NCI-H1092 treated with DMSO at 0.1 percent for 48 hours (cell line): Measurements from ENCODE around the gene C17orf107.
"Not testable (repeated sequence)": the region's sequence is repeated elsewhere in the genome, so short reads cannot be mapped to it uniquely, and the experiment has no call there.

Source experiments
- DNase-seq: peaks from one replicate; lab custom pipeline; 2025; lab: John Stamatoyannopoulos, UW

Gene C17orf107

DNA sequence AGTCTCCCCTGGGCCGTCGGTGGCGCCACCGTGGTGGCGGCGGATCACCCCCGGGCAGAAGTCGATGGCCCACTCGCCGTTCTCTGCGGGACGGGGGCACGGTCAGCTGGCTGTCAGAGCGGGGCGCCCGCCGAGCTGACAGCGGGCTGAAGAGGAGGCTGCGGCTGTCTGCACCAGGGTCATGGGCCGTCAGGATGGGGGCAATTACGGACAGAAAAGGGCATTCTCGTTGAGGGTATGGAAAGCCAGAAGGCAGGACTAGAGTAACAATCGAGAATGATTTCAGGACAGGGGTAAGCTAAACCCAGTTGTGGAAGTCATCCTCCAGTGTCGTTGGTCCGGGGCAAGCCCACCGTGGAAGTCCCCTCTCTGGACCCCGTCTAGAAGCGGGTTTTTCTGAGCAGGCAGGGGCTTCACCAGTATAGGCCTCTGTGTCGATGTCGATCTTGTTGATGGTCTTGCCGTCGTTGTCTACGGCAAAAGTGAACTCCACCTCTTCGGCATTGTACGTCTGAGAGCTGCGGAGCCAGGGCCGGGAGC lies 1.8 kb downstream of the C17orf107 start:
- DNase-seq = no peak

DNA sequence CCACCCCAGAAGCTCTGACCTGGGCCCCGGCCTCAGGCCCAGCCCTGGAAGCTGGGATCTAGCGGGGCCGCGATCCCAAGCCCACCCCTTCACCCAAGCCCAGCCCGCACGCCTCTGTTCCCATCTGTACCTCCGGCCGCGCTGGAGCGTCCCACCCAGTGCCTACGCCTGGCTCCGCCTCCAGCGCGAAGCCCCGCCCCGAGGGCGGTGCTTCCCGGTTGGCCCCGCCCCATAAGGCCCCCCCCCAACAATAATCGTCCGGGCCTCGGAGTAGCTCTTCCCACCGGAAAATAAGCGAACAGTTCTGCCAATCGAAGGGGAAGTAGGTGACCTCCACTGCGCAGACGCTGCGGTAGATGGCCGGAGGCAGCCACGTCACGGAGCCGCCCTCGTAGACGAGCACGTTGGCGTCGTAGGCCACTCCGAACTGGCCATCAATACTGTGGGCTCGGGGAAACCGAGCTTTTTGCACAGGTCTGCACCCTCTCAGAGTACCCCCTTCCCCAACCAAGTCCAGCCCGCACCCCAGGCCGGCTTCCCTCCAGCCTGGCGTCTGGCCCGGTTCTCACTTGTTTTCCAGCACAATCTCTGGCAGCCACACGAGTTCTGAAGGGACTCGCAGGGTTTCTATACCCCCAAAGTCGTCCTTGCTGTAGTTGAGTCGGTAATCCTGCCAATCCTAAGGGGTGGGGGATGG lies 2.5 kb downstream of the C17orf107 start:
- no peak for DNase-seq

DNA sequence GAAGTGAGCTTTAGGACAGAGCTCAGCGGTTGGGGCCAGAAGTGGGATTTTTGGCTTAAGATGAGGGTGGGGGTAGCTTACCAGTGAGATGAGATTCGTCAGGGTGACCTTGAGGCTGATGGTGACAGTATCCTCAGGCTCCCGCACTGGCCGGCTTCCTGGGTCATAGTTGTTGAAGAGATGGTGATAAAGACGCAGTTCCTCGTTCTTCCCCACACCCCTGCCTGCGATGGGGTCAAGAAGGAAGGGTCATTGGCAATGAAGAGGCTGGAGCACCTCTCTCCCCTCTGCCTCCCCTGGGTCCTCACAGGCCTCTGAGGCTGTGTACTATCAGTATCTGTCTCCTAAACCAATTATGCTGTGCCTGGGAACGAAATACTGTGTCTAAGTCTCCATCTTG lies 3.2 kb downstream of the C17orf107 start:
- no peak for DNase-seq

DNA sequence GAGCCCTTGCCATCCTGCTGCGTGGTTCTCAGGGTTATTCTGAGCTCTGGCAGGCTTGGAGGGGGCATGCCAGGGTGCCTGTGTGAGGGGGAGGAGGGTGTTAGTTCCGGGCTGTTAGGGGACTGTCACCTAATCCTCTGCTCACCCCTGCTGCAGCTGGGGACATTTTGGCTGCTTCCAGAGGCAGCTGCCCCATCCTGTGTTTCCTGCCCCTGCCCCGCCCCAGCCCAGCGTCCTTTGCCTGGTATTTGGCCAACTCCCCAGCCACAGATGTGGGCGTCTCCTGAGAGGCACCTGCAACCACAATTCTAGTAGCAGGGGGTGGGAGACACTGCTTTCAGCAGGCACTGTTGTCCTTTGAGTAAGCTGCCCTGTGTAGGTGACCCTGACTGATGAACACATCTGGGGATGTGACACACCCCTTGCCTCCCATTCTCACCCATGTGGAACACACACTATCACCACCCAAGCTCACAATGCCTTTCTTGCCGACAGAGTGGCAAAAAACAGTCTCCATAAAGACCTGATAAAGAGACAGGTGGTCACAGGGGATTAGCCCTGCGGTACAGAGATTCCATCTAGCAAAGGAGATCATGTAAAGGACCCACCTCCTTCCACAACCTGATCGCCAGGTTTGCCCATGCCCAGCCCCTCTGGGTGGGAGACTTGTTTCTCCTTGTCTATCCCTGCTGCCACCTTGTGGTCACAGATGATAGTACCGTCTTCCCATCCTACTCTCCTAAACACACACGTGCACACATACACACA lies 3.9 kb downstream of the C17orf107 start, which contains the start of gene CHRNE:
CHRNE (minus strand) TSS at position 48 of the 768 bp plus-strand sequence; CDS start at position 13, 35 bp downstream.
- DNase-seq = peak; percentile 47

DNA sequence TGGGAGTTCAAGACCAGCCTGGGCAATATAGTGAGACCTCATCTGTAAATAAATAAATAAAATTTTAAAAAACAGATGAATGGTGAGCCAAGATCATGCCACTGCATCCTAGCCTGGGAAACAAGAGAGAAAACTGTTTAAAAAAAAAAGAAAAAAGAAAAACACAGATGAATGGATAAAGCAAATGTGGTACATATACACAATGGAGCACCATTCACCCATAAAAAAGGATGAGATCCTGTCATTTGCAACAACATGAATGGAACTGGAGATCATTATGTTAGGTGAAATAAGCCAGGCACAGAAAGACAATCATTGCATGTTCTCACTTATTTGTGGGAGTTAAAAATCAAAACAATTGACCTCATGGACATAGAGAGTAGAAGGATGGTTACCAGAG lies 7.3 kb downstream of the C17orf107 start:
- DNase-seq = not testable (repeated sequence)

DNA sequence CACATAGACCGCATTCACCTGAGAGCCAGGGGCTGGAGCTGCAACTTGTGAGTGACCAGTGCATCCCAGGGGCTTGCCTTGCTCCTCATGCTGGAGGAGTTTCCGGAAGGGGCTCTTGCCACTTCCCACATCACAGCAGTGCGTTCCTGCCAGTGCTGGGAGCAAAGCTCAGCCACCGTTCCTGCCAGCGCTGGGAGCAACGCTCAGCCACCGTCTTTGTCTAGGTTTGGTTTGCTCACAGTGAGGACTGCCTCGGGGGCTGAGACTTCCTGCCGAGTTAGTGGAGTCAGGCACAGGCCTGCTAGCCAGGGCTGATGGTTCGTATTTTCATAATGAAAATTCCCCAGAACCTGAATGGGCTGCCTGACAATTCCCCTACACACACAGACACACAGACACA lies 9.0 kb downstream of the C17orf107 start:
- no peak for DNase-seq

DNA sequence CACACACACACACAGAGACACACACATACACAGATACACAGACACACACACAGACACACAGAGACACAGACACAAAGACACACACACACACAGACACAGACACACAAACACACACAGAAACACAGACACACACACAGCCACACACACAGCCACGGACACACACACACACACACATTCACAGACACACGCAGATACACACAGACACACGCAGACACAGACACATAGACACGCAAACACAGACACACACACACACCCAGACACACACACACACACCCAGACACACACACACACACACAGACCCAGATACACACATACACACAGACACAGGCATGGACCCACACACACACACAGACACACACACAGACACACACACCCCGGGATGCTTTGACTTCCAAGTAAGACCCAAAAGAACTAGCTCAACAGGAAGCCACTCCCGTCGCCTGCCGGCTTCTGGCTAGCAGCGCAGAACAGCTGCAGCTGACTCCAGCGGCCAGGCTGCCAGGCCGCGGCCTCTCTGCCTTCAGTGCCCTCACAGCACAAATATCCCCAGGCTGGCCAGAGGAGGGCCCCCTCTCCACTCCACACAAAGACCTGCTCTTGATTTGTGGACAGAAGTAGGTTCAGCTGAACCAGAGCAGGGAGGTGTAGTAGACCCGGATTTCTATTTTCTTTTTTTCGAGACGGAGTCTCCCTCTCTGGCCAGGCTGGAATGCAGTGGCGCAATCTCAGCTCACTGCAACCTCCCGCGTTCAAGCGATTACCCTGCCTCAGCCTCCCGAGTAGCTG lies 9.6 kb downstream of the C17orf107 start:
- DNase-seq = peak; percentile 79

DNA sequence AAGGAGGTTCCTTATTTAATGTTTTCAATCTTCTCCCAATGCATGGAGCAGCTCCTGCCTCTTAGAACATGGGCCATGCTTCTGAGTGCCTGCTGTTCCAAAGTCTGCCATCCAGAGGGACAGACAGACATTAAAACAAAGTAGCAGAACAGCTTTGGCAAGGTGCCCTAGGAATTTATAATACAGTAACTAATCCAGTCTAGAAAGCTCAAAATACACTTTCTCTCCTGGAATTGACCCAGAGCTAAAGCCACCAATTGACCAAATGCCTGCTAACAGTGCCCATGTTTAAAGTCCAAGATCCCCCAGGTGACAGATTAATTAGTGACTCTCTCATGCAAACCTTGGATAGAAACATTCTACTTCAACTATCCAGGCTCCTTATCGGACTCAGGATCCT lies 14.7 kb downstream of the C17orf107 start:
- no peak for DNase-seq

DNA sequence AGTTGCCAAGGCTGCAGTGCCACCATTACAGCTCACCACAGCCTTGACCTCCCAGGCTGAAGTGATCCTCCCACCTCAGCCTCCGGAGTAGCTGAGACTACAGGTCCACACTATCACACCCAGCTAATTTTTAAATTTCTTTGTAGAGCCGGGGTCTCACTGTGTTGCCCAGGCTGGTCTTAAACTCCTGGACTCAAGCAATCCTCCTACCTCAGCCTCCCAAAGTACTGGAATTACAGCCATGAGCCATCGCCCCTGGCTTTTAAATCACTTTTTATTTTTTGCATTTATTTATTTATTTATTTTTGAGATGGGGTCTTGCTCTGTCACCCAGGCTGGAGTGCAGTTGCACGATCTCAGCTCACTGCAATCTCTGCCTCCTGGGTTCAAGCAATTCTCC lies 15.2 kb downstream of the C17orf107 start:
- not testable (repeated sequence) for DNase-seq

DNA sequence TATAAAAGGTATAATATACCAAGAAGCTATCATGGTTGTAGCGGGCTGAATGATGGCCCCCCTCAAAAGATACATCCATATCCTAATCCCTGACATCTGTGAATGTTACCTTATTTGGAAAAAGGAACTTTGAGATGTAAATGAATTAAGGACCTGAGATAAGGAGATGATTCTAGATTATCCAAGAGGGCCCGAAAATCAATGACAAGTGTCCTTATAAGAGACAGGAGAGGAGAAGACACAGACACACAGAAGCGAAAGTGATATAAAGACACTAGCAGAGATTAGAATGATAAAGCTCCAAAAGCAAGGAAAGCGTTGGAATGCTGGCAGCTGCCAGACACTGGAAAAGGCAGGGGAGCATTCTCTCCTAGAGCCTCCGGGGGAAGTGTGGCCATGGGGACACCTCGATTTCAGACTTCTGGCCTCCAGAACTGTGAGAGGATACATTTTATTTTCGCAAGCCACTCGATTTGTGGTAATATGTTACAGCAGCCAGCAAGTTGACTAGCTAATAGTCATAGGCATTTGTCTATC lies 20.2 kb downstream of the C17orf107 start:
- DNase-seq = no peak

DNA sequence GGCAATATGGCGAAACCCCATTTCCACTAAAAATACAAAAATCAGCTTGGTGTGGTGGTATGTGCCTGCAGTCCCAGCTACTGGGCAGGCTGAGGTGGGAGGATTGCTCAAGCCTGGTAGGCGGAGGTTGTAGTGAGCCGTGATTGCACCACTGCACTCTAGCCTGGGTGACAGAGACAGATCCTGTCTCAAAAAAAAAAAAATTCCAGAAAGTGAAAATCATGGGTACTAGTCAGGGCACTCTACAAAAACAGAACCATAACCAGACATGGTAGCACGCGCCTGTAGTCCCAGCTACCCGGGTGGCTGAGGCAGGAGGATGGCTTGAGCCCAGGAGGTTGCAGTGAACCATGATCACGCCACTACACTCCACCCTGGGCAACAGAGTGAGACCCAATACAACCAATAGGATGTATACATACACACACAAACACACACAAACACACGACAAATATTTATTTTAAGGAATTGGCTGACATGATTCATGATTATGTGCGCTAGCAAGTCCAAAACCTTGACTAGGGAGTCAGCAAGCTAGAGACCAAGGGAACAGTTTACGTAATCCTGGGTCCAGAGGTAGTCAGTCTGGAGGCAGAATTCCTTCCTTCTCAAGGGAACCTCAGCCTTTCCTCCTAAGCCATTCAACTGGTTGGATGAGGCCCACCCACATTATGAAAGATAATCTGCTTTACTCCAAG lies 21.2 kb downstream of the C17orf107 start:
- DNase-seq = no peak

DNA sequence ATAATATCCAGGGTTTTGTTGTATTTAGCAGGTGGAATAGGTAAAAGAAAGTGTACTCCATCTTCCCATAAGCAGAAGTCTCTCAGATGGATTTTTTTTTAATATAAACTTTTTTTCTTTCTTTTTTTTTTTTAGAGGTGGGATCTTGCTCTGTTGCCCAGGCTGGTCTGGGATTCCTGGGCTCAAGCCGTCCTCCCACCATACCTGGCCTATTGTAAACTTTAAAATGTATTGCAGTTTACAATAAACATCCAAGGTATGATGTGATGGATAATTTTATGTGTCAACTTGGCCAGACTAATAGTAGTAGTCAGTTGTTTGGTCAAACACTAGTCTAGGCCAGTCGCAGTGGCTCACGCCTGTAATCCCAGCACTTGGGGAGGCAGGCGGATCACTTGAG lies 22.0 kb downstream of the C17orf107 start:
- DNase-seq = no peak

DNA sequence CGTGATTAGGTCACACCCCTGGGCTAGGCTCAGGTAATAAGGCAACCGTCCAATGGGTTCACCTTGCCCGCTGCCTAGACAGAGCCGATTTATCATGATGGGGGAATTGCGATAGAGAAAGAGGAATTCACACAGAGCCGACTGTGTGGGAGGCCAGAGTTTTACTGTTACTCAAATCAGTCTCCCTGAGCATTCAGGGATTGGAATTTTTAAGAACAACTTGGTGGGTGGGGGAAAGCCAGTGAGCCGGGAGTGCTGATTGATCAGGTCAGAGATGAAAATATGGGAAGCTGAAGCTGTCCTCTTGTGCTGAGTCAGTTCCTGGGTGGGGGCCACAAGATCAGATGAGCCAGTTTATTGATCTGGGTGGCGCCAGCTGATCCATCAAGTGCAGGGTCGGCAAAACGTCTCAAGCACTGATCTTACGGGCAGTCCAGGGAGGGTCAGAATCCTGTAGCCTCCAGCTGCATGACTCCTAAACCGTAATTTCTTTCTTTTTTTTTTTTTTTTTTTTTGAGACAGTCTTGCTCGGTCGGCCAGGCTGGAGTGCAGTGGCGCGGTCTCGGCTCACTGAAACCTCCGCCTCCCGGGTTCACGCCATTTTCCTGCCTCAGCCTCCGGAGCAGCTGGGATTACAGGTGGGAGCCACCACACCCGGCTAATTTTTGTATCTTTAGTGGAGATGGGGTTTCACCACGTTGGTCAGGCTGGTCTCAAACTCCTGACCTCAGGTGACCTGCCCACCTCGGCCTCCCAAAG lies 27.4 kb downstream of the C17orf107 start:
- DNase-seq = not testable (repeated sequence)

DNA sequence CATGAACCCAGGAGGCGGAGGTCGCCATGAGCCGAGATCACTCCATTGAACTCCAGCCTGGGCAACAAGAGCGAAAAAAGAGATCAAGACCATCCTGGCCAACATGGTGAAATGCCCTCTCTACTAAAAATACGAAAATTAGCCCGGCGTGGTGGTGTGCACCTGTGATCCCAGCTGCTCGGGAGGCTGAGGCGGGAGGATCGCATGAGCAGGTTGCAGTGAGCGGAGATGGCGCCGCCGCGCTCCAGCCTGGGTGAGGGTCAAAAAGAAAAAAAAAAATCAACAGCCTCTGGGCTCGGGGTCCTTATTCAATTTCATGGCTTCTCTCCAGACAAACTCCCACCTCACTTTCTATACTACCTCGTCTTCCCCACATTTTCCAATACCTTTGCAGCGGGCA lies 29.5 kb downstream of the C17orf107 start:
- no peak for DNase-seq

DNA sequence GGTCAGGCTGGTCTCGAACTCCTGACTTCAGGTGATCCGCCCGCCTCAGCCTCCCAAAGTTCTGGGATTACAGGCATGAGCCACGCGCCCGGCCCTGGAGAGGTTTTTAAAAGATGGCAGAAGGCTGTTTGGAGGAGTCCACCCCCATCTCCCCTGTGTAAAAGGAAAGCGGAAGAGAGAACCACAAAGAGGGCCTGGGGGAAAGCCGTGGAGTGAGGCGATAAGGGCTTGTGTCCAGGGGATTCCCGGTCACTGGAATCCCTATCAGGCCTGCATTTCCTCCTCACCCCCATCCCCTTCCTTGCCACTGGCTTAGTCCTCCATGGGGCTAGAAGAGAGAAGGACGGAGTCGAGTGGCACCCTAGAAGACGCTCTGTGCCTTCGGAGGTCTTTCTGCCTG lies 32.6 kb downstream of the C17orf107 start, which contains the start of gene GP1BA:
GP1BA (plus strand) TSS at position 315 of the 400 bp plus-strand sequence. CDS start 328 bp downstream, outside the sequence.
- DNase-seq = no peak

DNA sequence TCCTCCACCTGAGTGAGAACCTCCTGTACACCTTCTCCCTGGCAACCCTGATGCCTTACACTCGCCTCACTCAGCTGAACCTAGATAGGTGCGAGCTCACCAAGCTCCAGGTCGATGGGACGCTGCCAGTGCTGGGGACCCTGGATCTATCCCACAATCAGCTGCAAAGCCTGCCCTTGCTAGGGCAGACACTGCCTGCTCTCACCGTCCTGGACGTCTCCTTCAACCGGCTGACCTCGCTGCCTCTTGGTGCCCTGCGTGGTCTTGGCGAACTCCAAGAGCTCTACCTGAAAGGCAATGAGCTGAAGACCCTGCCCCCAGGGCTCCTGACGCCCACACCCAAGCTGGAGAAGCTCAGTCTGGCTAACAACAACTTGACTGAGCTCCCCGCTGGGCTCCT lies 33.4 kb downstream of the C17orf107 start:
- no peak for DNase-seq

DNA sequence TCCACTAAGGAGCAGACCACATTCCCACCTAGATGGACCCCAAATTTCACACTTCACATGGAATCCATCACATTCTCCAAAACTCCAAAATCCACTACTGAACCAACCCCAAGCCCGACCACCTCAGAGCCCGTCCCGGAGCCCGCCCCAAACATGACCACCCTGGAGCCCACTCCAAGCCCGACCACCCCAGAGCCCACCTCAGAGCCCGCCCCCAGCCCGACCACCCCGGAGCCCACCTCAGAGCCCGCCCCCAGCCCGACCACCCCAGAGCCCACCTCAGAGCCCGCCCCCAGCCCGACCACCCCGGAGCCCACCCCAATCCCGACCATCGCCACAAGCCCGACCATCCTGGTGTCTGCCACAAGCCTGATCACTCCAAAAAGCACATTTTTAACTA lies 34.3 kb downstream of the C17orf107 start:
- no peak for DNase-seq

DNA sequence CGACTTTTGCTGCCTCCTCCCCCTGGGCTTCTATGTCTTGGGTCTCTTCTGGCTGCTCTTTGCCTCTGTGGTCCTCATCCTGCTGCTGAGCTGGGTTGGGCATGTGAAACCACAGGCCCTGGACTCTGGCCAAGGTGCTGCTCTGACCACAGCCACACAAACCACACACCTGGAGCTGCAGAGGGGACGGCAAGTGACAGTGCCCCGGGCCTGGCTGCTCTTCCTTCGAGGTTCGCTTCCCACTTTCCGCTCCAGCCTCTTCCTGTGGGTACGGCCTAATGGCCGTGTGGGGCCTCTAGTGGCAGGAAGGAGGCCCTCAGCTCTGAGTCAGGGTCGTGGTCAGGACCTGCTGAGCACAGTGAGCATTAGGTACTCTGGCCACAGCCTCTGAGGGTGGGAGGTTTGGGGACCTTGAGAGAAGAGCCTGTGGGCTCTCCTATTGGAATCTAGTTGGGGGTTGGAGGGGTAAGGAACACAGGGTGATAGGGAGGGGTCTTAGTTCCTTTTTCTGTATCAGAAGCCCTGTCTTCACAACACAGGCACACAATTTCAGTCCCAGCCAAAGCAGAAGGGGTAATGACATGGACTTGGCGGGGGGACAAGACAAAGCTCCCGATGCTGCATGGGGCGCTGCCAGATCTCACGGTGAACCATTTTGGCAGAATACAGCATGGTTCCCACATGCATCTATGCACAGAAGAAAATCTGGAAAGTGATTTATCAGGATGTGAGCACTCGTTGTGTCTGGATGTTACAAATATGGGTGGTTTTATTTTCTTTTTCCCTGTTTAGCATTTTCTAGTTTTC lies 35.0 kb downstream of the C17orf107 start:
- DNase-seq = no peak

DNA sequence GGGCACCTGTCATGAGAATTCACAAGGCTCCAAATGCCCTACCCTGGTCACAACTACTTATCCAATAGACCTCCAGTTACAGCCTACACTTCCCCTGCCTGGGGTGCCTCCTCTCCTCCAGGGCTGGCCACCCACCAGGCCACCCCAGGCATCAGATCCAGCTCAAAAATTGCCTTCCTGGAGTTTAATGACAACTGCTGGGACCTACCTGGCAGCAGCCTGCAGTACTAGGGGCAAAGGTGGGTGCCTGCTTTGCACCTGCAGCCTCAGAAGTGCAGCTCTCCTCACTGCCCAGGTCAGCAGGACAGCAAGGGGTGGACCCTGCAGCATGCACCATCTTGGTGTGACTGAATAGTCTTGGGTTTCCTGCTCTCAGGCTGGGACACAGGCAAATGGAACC lies 36.3 kb downstream of the C17orf107 start:
- DNase-seq = no peak

DNA sequence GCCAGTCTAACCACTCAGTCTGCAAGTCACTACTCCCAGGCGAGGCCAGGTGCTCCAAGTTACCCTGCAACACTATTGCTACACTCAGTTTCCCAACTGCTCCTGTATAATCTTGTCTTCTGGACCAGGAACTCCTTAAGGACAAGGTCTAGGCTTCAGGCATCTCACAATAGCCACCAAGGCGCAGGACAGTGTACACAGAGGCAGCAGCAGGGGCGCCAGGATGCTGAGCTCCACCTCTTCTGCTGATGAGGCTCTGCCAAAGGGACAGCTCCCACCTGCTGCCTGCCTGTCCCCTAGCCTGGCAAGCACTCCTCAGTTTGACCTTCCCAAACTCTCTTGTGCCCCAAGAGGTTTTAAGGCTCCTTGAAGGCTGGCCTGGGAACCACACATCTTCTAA lies 37.1 kb downstream of the C17orf107 start:
- no peak for DNase-seq
